ENCODE measurements around the gene SELENOO. TPM values are rescaled to one million over a fixed set of nuclear protein-coding genes. Genes with fewer than 3 reads are reported as not detected.

The SELENOO gene
- polyA plus RNA-seq, 1 of the 3 experiments (the other 2 are of a cell fraction): 26.7 TPM

DNA sequence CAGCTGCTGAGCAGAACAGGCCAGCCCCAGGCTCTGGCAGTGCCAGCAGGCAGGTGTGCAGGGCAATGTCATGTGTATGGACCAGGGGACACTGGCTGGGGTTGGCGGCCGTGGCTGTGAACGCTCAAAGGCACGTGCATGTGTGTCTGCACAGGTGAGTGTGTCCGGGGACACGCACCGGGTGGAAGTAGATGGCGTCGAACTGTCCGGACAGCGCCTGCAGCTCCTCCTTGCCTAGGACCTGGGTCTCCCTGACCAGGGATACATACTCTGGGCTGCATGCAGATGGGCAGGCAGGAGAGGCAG, 49.4 kb downstream of the SELENOO start (continued):
- TF ChIP-seq ZBTB33 (IDR thresholded peaks at IDR 0.05; ENCODE audit: borderline replicate concordance, low read depth) (no peak), IRF3 (IDR thresholded peaks at IDR 0.05; ENCODE audit: low read depth, low read length) (no peak), EZH2phosphoT487 (IDR thresholded peaks at IDR 0.05; ENCODE audit: borderline replicate concordance, low read depth) (no peak), USF2 (IDR thresholded peaks at IDR 0.05; ENCODE audit: borderline replicate concordance, low read depth, low read length) (no peak), RCOR1 (IDR thresholded peaks at IDR 0.05; ENCODE audit: low read length) (no peak), SMC3 (IDR thresholded peaks at IDR 0.05; ENCODE audit: low read depth, low read length) (no peak)

- H4K20me1 ChIP-seq (ENCODE audit: insufficient read depth): 0 out of 2 replicates have a peak, but pooled peaks cover 7% of the 10 kb centered on the region
- H3K36me3 ChIP-seq (replicated peaks in 1 of 2; ENCODE audit: control insufficient read depth in 1 of 2, insufficient read depth in 2 of 2, low read length in 1 of 2): peaks cover 5 to 31% of the 10 kb centered on the region in 2 experiments
- ChIA-PET CTCF (interaction anchor here (0.6 to 4.3 kb wide), 19 partner anchors 9 to 434 kb away, joined by 3 to 72 read pairs (median 4); partner anchors contain the start of genes DENND6B, MAPK11, MAPK12 and SCO2), POLR2A (interaction anchor here (0.9 to 2.1 kb wide), 3 partner anchors 10 to 19 kb away, joined by 4 to 10 read pairs (median 4); no protein-coding TSS in a partner anchor)
- H3K9me3 ChIP-seq: no peaks in the 10 kb centered on the region
- H2AFZ ChIP-seq (ENCODE audit: low read depth): no peak within 1 kb of the TSS
- peak within 1 kb of the TSS; percentile 80 to 89 for H3K4me3 ChIP-seq (ENCODE audit: low read depth in 2 of 2, low read length in 1 of 2)
- H3F3A ChIP-seq (replicated peaks; ENCODE audit: insufficient read depth): peaks cover 31% of the 10 kb centered on the region
- 10% methylated on average over 9 of the region's 81 CpGs for WGBS (ENCODE audit: low lambda C conversion rate)
- no peaks in the 10 kb centered on the region for H3K27me3 ChIP-seq (ENCODE audit: insufficient read depth)
- peaks cover 6 to 54% of the 10 kb centered on the region in 2 experiments; a peak in 2 of 4 replicates for H3K4me1 ChIP-seq (ENCODE audit: control insufficient read depth in 1 of 2, insufficient read depth in 2 of 2, low read depth in 1 of 2, low read length in 1 of 2)
- H3K4me2 ChIP-seq: peak within 1 kb of the TSS; percentile 99
- H3K9ac ChIP-seq: peak within 1 kb of the TSS; percentile 92
- H3K27ac ChIP-seq (ENCODE audit: low read depth in 2 of 2, low read length in 1 of 2): peak within 1 kb of the TSS; percentile 62 to 86
- H3K9me2 ChIP-seq: no peaks in the 10 kb centered on the region
- H3K79me2 ChIP-seq (ENCODE audit: insufficient read depth): peaks cover 26% of the 10 kb centered on the region; the same call in 1 of the 2 replicates
- peak; percentile 94 for DNase-seq
- TF ChIP-seq REST (IDR thresholded peaks at IDR 0.05; ENCODE audit: low read depth, low read length) (no peak), SIN3A (IDR thresholded peaks at IDR 0.05; ENCODE audit: borderline replicate concordance, low read depth, low read length) (peak; percentile 53; the same call in 1 of the 2 replicates), FOXJ3 (CRISPR knock-in tag; IDR thresholded peaks at IDR 0.05) (no peak), JUND (IDR thresholded peaks at IDR 0.05) (0 out of 2 replicates have a peak, but pooled peaks have one; percentile 11), CHD2 (IDR thresholded peaks at IDR 0.05; ENCODE audit: low read length, partially characterized antibody) (peak; percentile 98), PBX3 (IDR thresholded peaks at IDR 0.05) (peak; percentile 37), FOXM1 (IDR thresholded peaks at IDR 0.05; ENCODE audit: low read depth) (no peak), POLR2AphosphoS5 (IDR thresholded peaks at IDR 0.05; ENCODE audit: low read depth, low read length) (peak; percentile 29), RXRA (IDR thresholded peaks at IDR 0.05; ENCODE audit: borderline replicate concordance, low read depth) (no peak), NFIC (IDR thresholded peaks at IDR 0.05; ENCODE audit: borderline replicate concordance) (no peak), TAF1 (IDR thresholded peaks at IDR 0.05; ENCODE audit: borderline replicate concordance, low read depth, low read length) (peak; percentile 43; the same call in 1 of the 2 replicates), RCOR1 (IDR thresholded peaks at IDR 0.05; ENCODE audit: low read length) (no peak), MEF2A (IDR thresholded peaks at IDR 0.05; ENCODE audit: borderline replicate concordance, low read depth) (no peak), GABPA (IDR thresholded peaks at IDR 0.05; ENCODE audit: low read depth) (peak; percentile 52), EP300 (IDR thresholded peaks at IDR 0.05; ENCODE audit: borderline replicate concordance in 1 of 2, low read depth in 1 of 2, low read length in 1 of 2) (no peak), EZH2phosphoT487 (IDR thresholded peaks at IDR 0.05; ENCODE audit: borderline replicate concordance, low read depth) (no peak)
These were observed 50.0 kb downstream of the SELENOO start, which contains the start of gene HDAC10 for GRCh38 chr22:50250555-50251476. Gene HDAC10 (minus strand): TSS chr22:50251265. CDS start chr22:50251032, 233 bp downstream.
